Amygdala (tissue), 56 donors: ENCODE results near the gene EVA1B.

Experiments used
- DNase-seq, 56 donors: peaks; one replicate each; lab custom pipeline; 2025; lab: John Stamatoyannopoulos, UW

The EVA1B gene

DNA sequence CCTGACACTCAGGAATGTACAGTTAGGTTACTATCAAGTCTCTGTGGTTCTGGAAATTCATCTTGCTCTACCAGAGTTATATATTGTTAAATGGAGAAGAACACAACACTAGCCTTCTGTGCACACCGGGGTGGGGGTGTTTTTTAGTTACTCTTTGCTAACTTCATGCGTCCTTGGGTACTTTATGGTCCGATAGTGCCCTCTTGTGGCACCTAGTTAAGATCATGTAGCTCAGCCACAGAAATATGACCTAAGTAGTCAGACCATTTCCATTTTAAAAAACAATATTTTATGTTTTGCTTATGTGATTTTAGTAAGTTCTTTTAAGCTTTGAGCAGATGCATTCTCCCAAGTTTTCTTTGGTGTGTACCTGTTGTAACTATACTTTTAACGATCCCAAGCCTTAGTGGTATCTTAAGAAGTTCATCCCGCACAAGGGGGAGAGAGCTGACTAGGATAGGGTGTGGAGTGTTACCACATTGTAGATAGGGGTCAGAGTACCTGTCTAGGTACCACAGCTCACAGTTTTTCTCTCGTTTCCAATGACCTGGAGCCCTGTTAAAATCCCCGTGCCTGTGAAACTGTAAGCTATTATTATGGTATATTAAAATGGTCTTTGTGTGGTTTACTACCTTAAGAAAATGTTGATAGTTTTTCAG is 37.9 kb downstream of the EVA1B start:
- peak in 26 of 56 donors; percentile 6 to 79 (median 34) for DNase-seq

DNA sequence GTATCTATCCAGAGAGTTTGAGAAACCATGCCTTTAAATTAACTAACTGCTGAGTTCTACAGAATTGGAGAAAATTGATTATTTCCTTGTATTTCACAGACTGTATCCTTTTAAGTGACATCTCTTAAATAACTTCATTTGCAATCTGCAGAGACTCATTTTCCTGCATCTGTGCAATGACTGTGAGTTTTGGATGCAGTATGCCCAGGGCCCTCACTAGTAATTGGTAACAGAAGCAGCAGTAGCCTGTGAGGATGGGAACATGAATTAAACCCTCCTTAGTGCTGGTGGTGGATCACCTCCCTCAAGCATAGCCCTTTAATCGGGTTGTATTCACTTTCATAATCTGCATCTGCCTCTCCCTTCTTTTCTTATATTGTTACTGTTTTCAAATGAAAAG is 38.9 kb downstream of the EVA1B start:
- DNase-seq: no peak

DNA sequence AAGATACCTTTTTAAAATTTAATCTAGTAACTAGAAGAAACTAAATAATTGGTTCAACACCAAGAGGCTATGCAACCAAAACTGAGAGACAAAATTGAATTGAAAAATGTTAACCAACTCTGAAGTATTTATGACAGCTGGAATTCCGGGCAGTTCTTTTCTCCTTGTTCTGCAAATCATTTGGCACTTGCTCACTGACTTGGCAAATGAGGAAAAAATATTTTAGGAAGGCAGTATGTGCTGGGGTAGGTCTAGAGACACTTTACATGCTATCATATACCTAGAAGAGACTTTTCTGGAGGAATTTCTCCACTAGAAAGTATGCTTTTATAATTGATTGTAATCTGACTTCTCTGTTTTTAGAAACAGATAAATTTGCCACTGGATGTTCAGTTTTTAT is 39.4 kb downstream of the EVA1B start:
- no peak for DNase-seq

DNA sequence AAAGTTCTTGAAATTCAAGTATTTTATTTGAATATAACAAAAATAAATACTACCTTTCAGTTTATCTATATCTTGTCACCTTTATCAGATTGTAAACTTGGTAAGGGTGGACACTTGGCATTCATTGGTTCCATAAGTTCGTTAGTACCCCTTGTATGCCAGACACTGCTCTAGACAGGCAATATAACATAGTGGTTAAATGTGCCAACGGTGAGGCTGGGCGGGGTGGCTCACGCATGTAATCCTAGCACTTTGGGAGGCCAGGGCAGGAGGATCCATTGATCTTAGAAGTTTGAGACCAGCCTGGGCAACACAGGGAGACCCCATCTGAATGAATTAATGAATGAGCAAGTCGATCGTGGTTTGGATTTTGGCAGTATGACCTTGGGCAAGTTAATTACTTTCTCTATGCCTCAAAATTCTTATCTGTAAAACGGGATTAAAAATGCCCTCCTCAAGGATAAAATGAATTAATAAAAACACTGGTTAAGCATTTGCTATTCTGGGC is 43.6 kb downstream of the EVA1B start:
- DNase-seq: no peak

DNA sequence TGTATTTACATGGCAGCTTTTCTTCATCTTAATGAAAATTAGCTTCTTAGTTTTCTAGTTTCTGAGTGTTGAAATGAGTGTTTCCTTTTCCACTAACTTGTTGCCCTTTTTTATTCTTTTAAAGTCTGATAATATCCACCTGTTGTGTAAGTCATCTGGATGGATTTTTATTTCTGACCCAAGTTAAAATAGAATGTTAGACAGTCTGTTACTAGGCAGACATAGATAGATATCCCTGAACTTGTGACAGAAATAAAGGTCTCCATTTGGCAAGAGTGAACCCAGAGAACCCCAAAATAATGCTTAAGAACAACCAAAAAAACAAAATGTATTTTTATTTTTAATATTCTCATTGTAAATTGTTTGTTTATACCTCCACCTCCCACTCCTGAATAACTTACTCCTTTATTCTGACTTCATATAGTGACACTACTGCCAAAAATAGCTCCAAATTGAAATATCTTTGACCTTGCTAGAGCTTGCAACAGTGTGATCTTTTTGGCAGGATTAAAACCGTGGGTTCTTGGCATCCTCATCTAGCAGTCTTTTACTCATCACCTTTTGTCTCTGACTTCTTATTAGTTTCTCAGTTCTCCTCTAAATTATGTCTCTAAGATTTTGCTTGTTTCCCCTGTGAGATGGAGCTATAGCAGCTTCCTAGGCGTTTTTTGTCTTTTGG is 44.2 kb downstream of the EVA1B start:
- no peak for DNase-seq

DNA sequence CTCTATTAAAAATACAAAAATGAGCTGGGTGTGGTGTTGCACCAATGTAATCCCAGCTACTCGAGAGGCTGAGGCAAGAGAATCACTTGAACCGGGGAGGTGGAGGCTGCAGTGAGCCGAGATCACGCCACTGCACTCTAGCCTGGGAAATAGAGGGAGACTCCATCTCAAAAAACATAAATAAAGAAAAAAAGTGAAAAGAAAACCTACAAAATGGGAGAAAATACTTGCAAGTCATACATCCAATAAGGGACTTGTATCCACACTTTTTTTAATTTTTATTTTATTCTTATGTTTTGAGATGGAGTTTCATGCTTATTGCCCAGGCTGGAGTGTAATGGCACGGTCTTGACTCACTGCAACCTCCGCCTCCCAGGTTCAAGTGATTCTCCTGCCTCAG is 46.8 kb downstream of the EVA1B start:
- DNase-seq: no peak

DNA sequence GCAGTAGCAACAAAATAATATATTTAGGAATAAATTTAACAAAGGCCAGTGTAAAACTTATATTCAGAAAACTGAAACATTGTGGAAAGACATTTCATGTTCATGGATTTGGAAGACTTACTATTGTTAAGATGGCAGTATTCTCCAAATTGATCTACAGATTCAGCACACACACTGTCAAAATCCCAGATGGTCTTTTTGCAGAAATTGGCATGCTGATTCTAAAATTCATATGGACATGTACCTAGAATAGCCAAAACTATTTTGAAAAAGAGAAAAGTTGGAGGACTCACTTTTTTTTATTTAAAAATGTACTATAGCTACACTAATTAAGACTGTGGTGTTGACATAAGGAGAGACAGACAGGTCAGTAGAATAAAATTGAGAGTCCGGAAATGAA is 49.2 kb downstream of the EVA1B start:
- DNase-seq: no peak

DNA sequence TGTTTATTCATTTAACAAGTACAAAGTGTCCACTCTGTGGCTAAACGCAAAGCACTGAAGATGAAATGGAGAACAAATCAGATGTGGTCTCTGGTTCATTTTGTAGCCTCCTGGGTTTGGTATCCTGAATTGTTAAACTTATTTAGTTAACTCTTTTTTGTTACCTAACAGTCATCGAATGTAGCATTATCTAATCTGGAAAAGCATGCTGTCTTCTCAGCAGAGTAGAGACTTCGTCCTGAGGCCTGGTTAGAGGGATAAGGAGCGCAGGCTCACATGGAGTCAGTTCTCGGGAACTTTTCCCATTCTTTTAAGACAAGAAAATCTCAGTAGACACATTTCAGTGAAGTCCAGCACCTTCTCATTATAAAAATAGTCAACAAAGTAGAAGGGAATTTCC is 50.4 kb downstream of the EVA1B start:
- DNase-seq: no peak
